HG03025 (cell line): ENCODE data around the gene DNAJC19.
"Not testable (repeated sequence)": the region's sequence is repeated elsewhere in the genome, so short reads cannot be mapped to it uniquely, and the experiment has no call there.

ENCODE experiments used
- ATAC-seq: cut with Tn5 transposase; IDR thresholded peaks from one replicate; pipeline ENCODE4 v1.9.1; 2021; ENCODE audit warnings: mild to moderate bottlenecking, moderate library complexity; ENCODE audit not compliant: unreplicated experiment, low FRiP score

DNAJC19 gene

GRCh38 chr3:180989291-180990163 is at the start of gene DNAJC19:
DNAJC19 (minus strand) TSS chr3:180989736; CDS start chr3:180989602, 134 bp downstream.
- ATAC-seq = peak; percentile 98

- ATAC-seq = no peak
Measured at GRCh38 chr3:181030948-181031347, 41.4 kb upstream of the DNAJC19 start.

- ATAC-seq = no peak
Measured at GRCh38 chr3:181025204-181025603, 35.7 kb upstream of the DNAJC19 start.

- no peak for ATAC-seq
Measured at GRCh38 chr3:181017690-181018089, 28.2 kb upstream of the DNAJC19 start.

GRCh38 chr3:181009225-181009624 is 19.7 kb upstream of the DNAJC19 start:
- no peak for ATAC-seq

GRCh38 chr3:181008796-181009195 is 19.3 kb upstream of the DNAJC19 start:
- no peak for ATAC-seq

GRCh38 chr3:181007262-181007661 is 17.7 kb upstream of the DNAJC19 start:
- no peak for ATAC-seq

- ATAC-seq = no peak
Measured at GRCh38 chr3:181006541-181006940, 17.0 kb upstream of the DNAJC19 start.

GRCh38 chr3:181003469-181003868 is 13.9 kb upstream of the DNAJC19 start:
- not testable (repeated sequence) for ATAC-seq

GRCh38 chr3:181002331-181002730 is 12.8 kb upstream of the DNAJC19 start:
- ATAC-seq = not testable (repeated sequence)

- ATAC-seq = no peak
Measured at GRCh38 chr3:180996415-180996932, 6.9 kb upstream of the DNAJC19 start.

- no peak for ATAC-seq
Measured at GRCh38 chr3:180990505-180990904, 969 bp upstream of the DNAJC19 start.

GRCh38 chr3:180987344-180987743 is 2.2 kb downstream of the DNAJC19 start:
- ATAC-seq = no peak

- ATAC-seq = not testable (repeated sequence)
Measured at GRCh38 chr3:180986366-180986765, 3.2 kb downstream of the DNAJC19 start.

GRCh38 chr3:180983136-180983535 is 6.4 kb downstream of the DNAJC19 start:
- ATAC-seq = no peak

GRCh38 chr3:180981912-180982311 is 7.6 kb downstream of the DNAJC19 start:
- no peak for ATAC-seq

- no peak for ATAC-seq
Measured at GRCh38 chr3:180980611-180981010, 8.9 kb downstream of the DNAJC19 start.

- no peak for ATAC-seq
Measured at GRCh38 chr3:180979961-180980360, 9.6 kb downstream of the DNAJC19 start.

GRCh38 chr3:180977498-180977897 is 12.0 kb downstream of the DNAJC19 start:
- ATAC-seq = no peak

- no peak for ATAC-seq
Measured at GRCh38 chr3:180974286-180974685, 15.2 kb downstream of the DNAJC19 start.

GRCh38 chr3:180973543-180973942 is 16.0 kb downstream of the DNAJC19 start:
- ATAC-seq = peak; percentile 53

GRCh38 chr3:180970931-180971330 is 18.6 kb downstream of the DNAJC19 start:
- no peak for ATAC-seq
